K562 (cell line): ENCODE results near the gene DNAH10. TPM values are rescaled to one million over a fixed set of nuclear protein-coding genes. Genes with fewer than 3 reads are reported as not detected.
A peak's percentile ranks its signal among the peaks of the same experiment; 100 is the strongest.

ENCODE experiments used
- BHLHE40 ChIP-seq: IDR thresholded peaks from 2 replicates; pipeline ENCODE4 v1.6.1; 2011; ENCODE audit warnings: low read length, improper control_type of control experiment
- CEBPB ChIP-seq: fragments of 450-650 bp; IDR thresholded peaks from 2 replicates; pipeline ENCODE4 v1.6.1; 2016; ENCODE audit warnings: missing genetic modification characterization, missing compliant biosample characterization
- FOXA1 ChIP-seq: fragments of 450-650 bp; IDR thresholded peaks from 2 replicates; pipeline ENCODE4 v1.6.1; 2016; ENCODE audit warnings: mild to moderate bottlenecking, borderline replicate concordance
- GABPB1 ChIP-seq: sonication (generic); formaldehyde crosslinking; IDR thresholded peaks from 2 replicates; pipeline ENCODE4 v1.8.0; 2022; ENCODE audit warnings: mild to moderate bottlenecking, missing genetic modification reagents
- IRF2 ChIP-seq: sonication (generic); formaldehyde crosslinking; IDR thresholded peaks from 2 replicates; pipeline ENCODE4 v1.8.1; 2022; ENCODE audit warnings: mild to moderate bottlenecking, missing genetic modification reagents
- KAT2B ChIP-seq: IDR thresholded peaks from one replicate; pipeline ENCODE4 v1.6.1; 2012; ENCODE audit warnings: low read depth, mild to moderate bottlenecking, control low read depth, inconsistent platforms, low read length, moderate library complexity
- KLF16 ChIP-seq: IDR thresholded peaks from 2 replicates; pipeline ENCODE4 v1.6.1; 2016; ENCODE audit warnings: antibody characterized with exemption
- SPI1 ChIP-seq: IDR thresholded peaks from 2 replicates; pipeline ENCODE4 v1.6.1; 2011; ENCODE audit warnings: low read depth, low read length, control low read depth, borderline replicate concordance
- VEZF1 ChIP-seq: fragments of 200-800 bp; sonication (Bioruptor generic); IDR thresholded peaks from 2 replicates; pipeline ENCODE4 v1.6.1; 2017; ENCODE audit warnings: missing genetic modification characterization, missing compliant biosample characterization
- ZBTB40 ChIP-seq, 2 experiments: fragments of 450-650 bp in 1 of 2; sonication (generic) in 1 of 2; formaldehyde crosslinking in 1 of 2; IDR thresholded peaks; 2 replicates each; pipeline versions ENCODE4 v1.7.1 to v1.9.0; 2016 to 2022; ENCODE audit warnings: inconsistent platforms in 1 of 2, mild to moderate bottlenecking in 1 of 2, missing genetic modification reagents in 1 of 2
- ZBTB8A ChIP-seq: fragments of 450-650 bp; IDR thresholded peaks from 2 replicates; pipeline ENCODE4 v1.6.1; 2018; ENCODE audit warnings: mild to moderate bottlenecking, moderate library complexity; ENCODE audit not compliant: partially characterized antibody
- polyA plus RNA-seq, 8 experiments: library from polyadenylated mRNA; depleted of rRNA in 4 of 8; stranded (reverse) in 5 of 8; unstranded in 3 of 8; fragments of >200 nt; fragmentation: Nextera tagmentation in 2 of 8; fragmentation: Illumina TruSeq in 1 of 8; extraction: Ambion mirVana in 2 of 8; extraction: Trizol in 1 of 8; gene quantifications; 2 replicates each; pipeline versions ENCODE4 v1.2.1 to v1.2.3, GENCODE V29; 2011 to 2014; ENCODE audit warnings: inconsistent platforms in 1 of 8, missing spikeins in 1 of 8
- total RNA-seq, 7 experiments: library from RNA; depleted of rRNA in 6 of 7; stranded (reverse); fragments of >200 nt in 6 of 7; fragmentation: Illumina TruSeq in 2 of 7; extraction: Trizol in 2 of 7; gene quantifications; 2 replicates each; pipeline versions ENCODE4 v1.2.1 to v1.2.3, GENCODE V29; 2011 to 2021; ENCODE audit warnings: low replicate concordance in 1 of 7
- TF ChIP-seq, protein P1 (sequence below): fragments of 450-650 bp; IDR thresholded peaks from 2 replicates; pipeline ENCODE4 v1.6.1; 2016; ENCODE audit warnings: borderline replicate concordance
- TF ChIP-seq, protein P2 (sequence below): sonication (generic); formaldehyde crosslinking; IDR thresholded peaks from 2 replicates; pipeline ENCODE4 v1.8.0; 2022; ENCODE audit warnings: missing genetic modification reagents, mild to moderate bottlenecking, moderate library complexity, borderline replicate concordance

Gene DNAH10
- total and polyA plus RNA-seq, 9 of the 15 experiments (the other 6 are each of a cell fraction or from before 2014, with no cell fraction given), result 0.01 to 0.06 (median 0.04) TPM; not detected in 1

GRCh38 chr12:123938679-123939480 lies 176.8 kb downstream of the DNAH10 start (continued):
- TF ChIP-seq ZBTB40 (IDR thresholded peaks at IDR 0.05) (no peak), ZBTB40 (CRISPR knock-in tag; IDR thresholded peaks at IDR 0.05) (no peak), VEZF1 (CRISPR knock-in tag) (no peak), FOXA1 (no peak), SPI1 (peak; percentile 73; the same call in 1 of the 2 replicates), KLF16 (0 out of 2 replicates have a peak, but pooled peaks have one; percentile 4), KAT2B (no peak), IRF2 (no peak), CEBPB (tag) (no peak), ZBTB8A (no peak), GABPB1 (CRISPR knock-in tag) (no peak), BHLHE40 (no peak)
- TF ChIP-seq, protein P1, sequence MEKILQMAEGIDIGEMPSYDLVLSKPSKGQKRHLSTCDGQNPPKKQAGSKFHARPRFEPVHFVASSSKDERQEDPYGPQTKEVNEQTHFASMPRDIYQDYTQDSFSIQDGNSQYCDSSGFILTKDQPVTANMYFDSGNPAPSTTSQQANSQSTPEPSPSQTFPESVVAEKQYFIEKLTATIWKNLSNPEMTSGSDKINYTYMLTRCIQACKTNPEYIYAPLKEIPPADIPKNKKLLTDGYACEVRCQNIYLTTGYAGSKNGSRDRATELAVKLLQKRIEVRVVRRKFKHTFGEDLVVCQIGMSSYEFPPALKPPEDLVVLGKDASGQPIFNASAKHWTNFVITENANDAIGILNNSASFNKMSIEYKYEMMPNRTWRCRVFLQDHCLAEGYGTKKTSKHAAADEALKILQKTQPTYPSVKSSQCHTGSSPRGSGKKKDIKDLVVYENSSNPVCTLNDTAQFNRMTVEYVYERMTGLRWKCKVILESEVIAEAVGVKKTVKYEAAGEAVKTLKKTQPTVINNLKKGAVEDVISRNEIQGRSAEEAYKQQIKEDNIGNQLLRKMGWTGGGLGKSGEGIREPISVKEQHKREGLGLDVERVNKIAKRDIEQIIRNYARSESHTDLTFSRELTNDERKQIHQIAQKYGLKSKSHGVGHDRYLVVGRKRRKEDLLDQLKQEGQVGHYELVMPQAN, result no peak
- TF ChIP-seq, protein P2, sequence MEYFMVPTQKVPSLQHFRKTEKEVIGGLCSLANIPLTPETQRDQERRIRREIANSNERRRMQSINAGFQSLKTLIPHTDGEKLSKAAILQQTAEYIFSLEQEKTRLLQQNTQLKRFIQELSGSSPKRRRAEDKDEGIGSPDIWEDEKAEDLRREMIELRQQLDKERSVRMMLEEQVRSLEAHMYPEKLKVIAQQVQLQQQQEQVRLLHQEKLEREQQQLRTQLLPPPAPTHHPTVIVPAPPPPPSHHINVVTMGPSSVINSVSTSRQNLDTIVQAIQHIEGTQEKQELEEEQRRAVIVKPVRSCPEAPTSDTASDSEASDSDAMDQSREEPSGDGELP (CRISPR knock-in tag), result no peak
